ENCODE data around the gene CEP112. TPM values are rescaled to one million over a fixed set of nuclear protein-coding genes. Genes with fewer than 3 reads are reported as not detected.

The CEP112 gene
- total RNA-seq, 1 donor from 2014 or later, result 14.5 TPM

DNA sequence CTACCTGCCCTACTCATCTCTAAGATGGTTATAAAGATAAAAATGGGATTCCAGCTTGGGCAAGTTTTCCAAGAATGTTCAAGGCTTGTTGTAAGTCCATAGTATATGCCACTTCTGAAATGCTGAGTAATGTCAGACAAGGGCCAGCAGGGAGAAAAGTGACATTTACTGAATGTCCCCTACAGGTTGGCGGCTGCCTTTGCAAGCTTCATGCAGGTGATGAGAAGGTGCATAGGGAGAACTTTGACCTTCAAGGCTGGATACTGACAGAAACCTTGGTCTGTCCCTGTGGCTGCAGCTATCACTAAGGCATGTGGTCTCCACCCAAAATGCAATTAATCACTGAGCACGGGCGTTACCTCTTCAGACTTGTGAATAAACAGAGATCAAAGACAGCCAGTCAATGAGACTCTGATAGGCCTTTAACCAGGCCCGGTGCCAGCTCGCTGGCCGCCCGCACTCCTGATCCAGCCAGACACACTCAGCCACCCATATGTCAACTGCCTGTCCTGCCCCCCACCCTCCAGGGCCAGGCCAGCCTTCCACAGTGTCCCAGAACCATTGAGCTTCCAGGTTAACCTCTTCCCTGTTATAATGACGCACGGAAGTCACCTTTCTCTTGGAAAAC lies 603.6 kb downstream of the CEP112 start:
- H3K4me3 ChIP-seq, result no peak overlapping the region
- peak; percentile 45 for DNase-seq
- TF ChIP-seq, protein P1, sequence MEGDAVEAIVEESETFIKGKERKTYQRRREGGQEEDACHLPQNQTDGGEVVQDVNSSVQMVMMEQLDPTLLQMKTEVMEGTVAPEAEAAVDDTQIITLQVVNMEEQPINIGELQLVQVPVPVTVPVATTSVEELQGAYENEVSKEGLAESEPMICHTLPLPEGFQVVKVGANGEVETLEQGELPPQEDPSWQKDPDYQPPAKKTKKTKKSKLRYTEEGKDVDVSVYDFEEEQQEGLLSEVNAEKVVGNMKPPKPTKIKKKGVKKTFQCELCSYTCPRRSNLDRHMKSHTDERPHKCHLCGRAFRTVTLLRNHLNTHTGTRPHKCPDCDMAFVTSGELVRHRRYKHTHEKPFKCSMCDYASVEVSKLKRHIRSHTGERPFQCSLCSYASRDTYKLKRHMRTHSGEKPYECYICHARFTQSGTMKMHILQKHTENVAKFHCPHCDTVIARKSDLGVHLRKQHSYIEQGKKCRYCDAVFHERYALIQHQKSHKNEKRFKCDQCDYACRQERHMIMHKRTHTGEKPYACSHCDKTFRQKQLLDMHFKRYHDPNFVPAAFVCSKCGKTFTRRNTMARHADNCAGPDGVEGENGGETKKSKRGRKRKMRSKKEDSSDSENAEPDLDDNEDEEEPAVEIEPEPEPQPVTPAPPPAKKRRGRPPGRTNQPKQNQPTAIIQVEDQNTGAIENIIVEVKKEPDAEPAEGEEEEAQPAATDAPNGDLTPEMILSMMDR (IDR thresholded peaks at IDR 0.05; ENCODE audit: borderline replicate concordance), result peak; percentile 3
- intact Hi-C loops (cut with micrococcal nuclease), result no loop called here
- no peaks in the 10 kb centered on the region for H3K36me3 ChIP-seq
- no peaks in the 10 kb centered on the region for H3K27me3 ChIP-seq (ENCODE audit: low read depth)
- H3K9me3 ChIP-seq (replicated peaks), result no peaks in the 10 kb centered on the region
- no peak overlapping the region for H3K27ac ChIP-seq (replicated peaks)
- H3K4me1 ChIP-seq, result peaks cover 39% of the 10 kb centered on the region

DNA sequence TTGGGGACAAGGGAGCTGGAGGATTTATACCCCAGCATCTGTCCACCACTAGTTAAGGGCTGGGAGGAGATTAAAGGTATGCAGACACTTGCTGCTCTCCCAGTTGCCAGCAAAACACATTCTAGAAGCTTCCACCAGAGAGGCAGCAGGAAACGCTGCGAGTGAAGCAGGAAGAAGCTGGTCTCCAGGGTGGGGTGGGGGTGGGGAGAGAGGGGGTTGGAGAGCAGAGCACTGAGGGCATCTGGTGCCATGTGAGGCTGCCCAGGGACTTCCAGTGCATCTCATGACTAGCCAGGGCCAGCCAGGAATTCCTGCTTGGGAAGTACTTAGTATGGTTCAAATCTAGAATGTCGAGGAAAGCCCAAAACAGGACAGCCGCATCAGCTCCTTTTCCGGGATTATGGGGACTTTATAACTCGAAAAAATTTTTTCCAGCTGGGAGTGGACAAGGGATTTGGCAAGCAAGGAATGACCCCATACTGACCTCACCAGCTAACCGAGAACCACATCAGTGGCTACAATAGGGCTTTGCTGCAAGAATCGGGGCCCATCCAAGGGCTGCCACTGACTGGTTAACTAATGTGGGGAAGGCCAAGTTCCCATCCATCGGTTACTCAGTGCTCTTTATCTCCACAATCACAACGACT lies 604.3 kb downstream of the CEP112 start:
- Histone ChIP-seq H3K9me3 (replicated peaks) (no peaks in the 10 kb centered on the region), H3K27me3 (ENCODE audit: low read depth) (no peaks in the 10 kb centered on the region), H3K4me3 (no peak overlapping the region), H3K4me1 (peaks cover 39% of the 10 kb centered on the region), H3K36me3 (no peaks in the 10 kb centered on the region), H3K27ac (replicated peaks) (no peak overlapping the region)
- no peak for DNase-seq
- intact Hi-C loops (cut with micrococcal nuclease), result no loop called here
- TF ChIP-seq, protein P1 (IDR thresholded peaks at IDR 0.05; ENCODE audit: borderline replicate concordance), result no peak

DNA sequence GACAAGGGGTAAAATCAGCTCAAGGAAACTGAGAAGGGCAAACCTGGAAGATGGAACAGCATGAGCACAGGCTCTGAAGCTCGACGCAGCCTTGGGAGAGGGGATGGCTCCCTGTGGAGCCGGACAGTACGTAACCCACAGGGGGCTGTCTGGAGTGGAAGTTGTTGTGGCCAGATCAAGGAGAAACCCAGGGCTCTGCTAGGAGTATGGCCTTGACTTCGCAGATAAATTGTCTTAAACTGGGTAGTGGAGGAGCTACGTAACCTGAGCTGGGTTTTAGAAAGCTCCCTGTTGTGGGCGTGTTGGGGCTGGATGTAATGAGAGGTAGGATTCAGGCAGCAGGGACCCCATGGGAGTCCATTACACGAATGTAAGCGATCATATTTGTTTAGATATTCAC lies 605.0 kb downstream of the CEP112 start:
- no peak overlapping the region for H3K4me3 ChIP-seq
- H3K27ac ChIP-seq (replicated peaks), result no peak overlapping the region
- TF ChIP-seq, protein P1 (IDR thresholded peaks at IDR 0.05; ENCODE audit: borderline replicate concordance), result no peak
- peaks cover 39% of the 10 kb centered on the region for H3K4me1 ChIP-seq
- DNase-seq, result no peak
- H3K27me3 ChIP-seq (ENCODE audit: low read depth), result no peaks in the 10 kb centered on the region
- intact Hi-C loops (cut with micrococcal nuclease), result no loop called here
- H3K36me3 ChIP-seq, result no peaks in the 10 kb centered on the region
- H3K9me3 ChIP-seq (replicated peaks), result no peaks in the 10 kb centered on the region

Other genes starting within 250 kb of the CEP112 start
- gene APOH, start 37.3 kb upstream of the CEP112 start, total RNA-seq, result not detected
- gene PRKCA, start 110.5 kb upstream of the CEP112 start, total RNA-seq, result 5.6 TPM